ENCODE measurements around the gene CAPN15.

- TF ChIP-seq EZH2 (IDR thresholded peaks at IDR 0.05; ENCODE audit: low read length, unreplicated experiment) (no peak), CTCF (conservative IDR thresholded peaks at IDR 0.05; ENCODE audit: low read depth, low read length) (no peak), EZH2phosphoT487 (IDR thresholded peaks at IDR 0.05; ENCODE audit: borderline replicate concordance, low read length) (no peak)
Measured at GRCh38 chr16:515939-516226, 11.6 kb upstream of the CAPN15 start.

Data from PC-3 (cell line).